Epithelial cell of proximal tubule (primary cell): ENCODE measurements around the gene SIMC1. TPM values are rescaled to one million over a fixed set of nuclear protein-coding genes. Genes with fewer than 3 reads are reported as not detected.
A peak's percentile ranks its signal among the peaks of the same experiment; 100 is the strongest.

Experiments
- DNase-seq: peaks from one replicate; pipeline ENCODE4 v3.0.0-alpha.2; 2011; ENCODE audit warnings: low read depth
- H3K4me3 ChIP-seq: 2 replicates; pipeline ENCODE4 v1.5.1; 2011; ENCODE audit warnings: low read depth, mild to moderate bottlenecking, low read length
- CTCF ChIP-seq: conservative IDR thresholded peaks from 2 replicates; pipeline ENCODE4 v1.5.1; 2012; ENCODE audit warnings: low read depth, mild to moderate bottlenecking, low read length
- total RNA-seq: library from RNA; depleted of rRNA; stranded (reverse); fragments of >200 nt; gene quantifications from 2 replicates; pipeline ENCODE4 v1.2.3, GENCODE V29; 2015

The SIMC1 gene
- total RNA-seq, 1 donor from 2014 or later = 12.2 TPM

- no peak for DNase-seq
- TF ChIP-seq CTCF = no peak
- no peak overlapping the region for H3K4me3 ChIP-seq
These were observed 79.5 kb downstream of the SIMC1 start for GRCh38 chr5:176317534-176318374.

GRCh38 chr5:176319827-176320554 is 81.8 kb downstream of the SIMC1 start:
- no peak for DNase-seq
- peak; percentile 46 for TF ChIP-seq CTCF
- H3K4me3 ChIP-seq = no peak overlapping the region

GRCh38 chr5:176320577-176320976 is 82.4 kb downstream of the SIMC1 start:
- no peak overlapping the region for H3K4me3 ChIP-seq
- no peak for TF ChIP-seq CTCF
- DNase-seq = no peak

GRCh38 chr5:176334031-176334770 is 96.0 kb downstream of the SIMC1 start:
- H3K4me3 ChIP-seq = no peak overlapping the region
- no peak for DNase-seq
- no peak for TF ChIP-seq CTCF

- DNase-seq = no peak
- no peak overlapping the region for H3K4me3 ChIP-seq
- TF ChIP-seq CTCF = no peak
These were observed 99.7 kb downstream of the SIMC1 start for GRCh38 chr5:176337913-176338312.

GRCh38 chr5:176339304-176339703 is 101.1 kb downstream of the SIMC1 start:
- H3K4me3 ChIP-seq = no peak overlapping the region
- TF ChIP-seq CTCF = no peak
- no peak for DNase-seq
